ENCODE data around the gene FBLN2.

Gene FBLN2

DNA sequence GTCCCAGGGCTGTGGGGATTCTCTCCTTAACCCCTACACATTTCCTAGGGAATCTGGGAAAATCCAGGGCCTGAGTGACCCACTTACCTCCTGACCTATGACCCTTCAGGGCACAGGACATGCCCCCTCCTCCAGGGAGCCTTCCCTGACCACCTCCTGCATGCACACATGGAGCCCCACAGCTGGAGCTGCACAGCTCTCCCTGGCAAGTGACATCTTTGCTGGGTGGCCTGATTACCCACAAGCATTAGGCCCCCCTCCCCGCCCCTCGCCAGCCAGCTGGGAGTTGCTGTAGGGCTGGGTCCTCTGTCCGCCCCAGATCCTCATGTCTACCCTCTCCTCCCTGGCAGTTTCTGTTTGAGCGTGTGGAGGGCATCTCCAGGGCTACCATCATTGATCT, 47.4 kb upstream of the FBLN2 start:
- H4K91ac ChIP-seq (ENCODE audit: low read depth, low read length), result no peak overlapping the region
- no peak overlapping the region for H3K14ac ChIP-seq (ENCODE audit: low read length)
- no peak overlapping the region for H2BK12ac ChIP-seq (ENCODE audit: low read length)
- peaks cover 0 to 3% of the 10 kb centered on the region in 2 experiments for H3K4me1 ChIP-seq (ENCODE audit: control insufficient read depth in 1 of 2, insufficient read depth in 2 of 2, low read length in 2 of 2)
- no peak overlapping the region for H3K4me3 ChIP-seq (ENCODE audit: low read depth, low read length)
- H3K4me2 ChIP-seq (ENCODE audit: low read length), result no peak overlapping the region
- H4K8ac ChIP-seq (ENCODE audit: low read depth, low read length), result no peak overlapping the region
- no peak overlapping the region for H3K18ac ChIP-seq (ENCODE audit: low read length)
- no peak overlapping the region for H4K12ac ChIP-seq (ENCODE audit: low read depth, low read length)
- H2BK5ac ChIP-seq (ENCODE audit: low read depth, low read length, poor library complexity), result no peak overlapping the region
- no peaks in the 10 kb centered on the region for H3K27me3 ChIP-seq (ENCODE audit: insufficient read depth, low read length)
- H3K79me2 ChIP-seq (ENCODE audit: control insufficient read depth, insufficient read depth, low read length, poor library complexity), result no peaks in the 10 kb centered on the region
- no peak overlapping the region for H2BK120ac ChIP-seq (ENCODE audit: insufficient read depth, low read length, poor library complexity)
- no peak overlapping the region for H3K23ac ChIP-seq (ENCODE audit: low read length)
- H2AK5ac ChIP-seq (ENCODE audit: low read length), result no peak overlapping the region
- no peak for DNase-seq
- H2AFZ ChIP-seq (ENCODE audit: insufficient read depth, low read length, poor library complexity), result no peak overlapping the region
- WGBS (ENCODE audit: extremely low coverage, insufficient coverage, insufficient read length), result no CpG with 5 or more reads among the region's 4 CpGs
- no peak overlapping the region for H3K9ac ChIP-seq (ENCODE audit: low read length)
- H3K36me3 ChIP-seq (ENCODE audit: control insufficient read depth in 1 of 2, insufficient read depth in 2 of 2, low read length in 2 of 2), result peaks cover 0 to 2% of the 10 kb centered on the region in 2 experiments
- H3K27ac ChIP-seq (ENCODE audit: low read depth, low read length), result no peak overlapping the region
- H3K9me3 ChIP-seq (ENCODE audit: insufficient read depth, low read depth, low read length), result no peaks in the 10 kb centered on the region
- H3K4ac ChIP-seq (ENCODE audit: low read depth, low read length), result no peak overlapping the region
- H3K79me1 ChIP-seq (ENCODE audit: low read length), result peaks cover 2% of the 10 kb centered on the region

DNA sequence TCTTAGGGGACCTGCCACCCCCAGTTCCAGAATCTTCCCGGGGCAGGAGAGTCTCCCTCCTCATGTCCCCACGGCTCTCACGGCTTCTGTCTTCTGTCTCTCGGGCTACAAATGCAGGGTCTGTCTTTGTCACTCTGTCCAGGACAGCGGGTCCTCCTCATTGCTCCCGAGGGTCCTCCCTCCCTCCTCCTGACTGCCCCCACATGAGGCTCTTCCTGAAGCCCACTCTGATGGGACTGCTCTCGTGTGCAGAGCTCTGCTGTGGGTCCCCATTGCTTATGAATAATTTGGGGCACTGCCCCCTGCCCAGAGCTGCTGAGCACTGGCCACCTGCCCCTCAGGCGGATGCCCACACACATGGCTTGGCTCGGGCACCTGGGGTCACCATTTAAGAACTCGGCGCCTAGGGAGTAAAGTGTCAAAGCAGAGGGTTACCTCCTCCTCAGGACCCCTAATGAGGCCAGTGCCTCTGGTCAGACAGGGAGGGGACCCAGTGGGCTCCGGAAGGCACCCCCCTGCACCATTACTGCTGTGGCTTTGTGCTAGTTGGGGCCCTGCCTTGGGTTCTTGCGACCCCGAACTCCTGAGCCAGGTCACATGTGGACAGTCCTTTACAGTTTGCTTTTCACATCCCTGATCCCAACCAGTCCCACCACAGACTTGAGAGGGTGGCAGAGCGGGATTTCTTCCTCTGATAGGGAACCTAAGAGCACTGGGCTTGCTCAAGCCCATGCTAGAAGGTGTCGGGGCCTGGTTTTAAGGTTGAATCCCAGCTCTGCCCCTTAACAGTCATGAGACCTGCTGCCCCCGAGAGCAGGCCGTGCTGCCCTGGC, 46.8 kb upstream of the FBLN2 start:
- H3K27me3 ChIP-seq (ENCODE audit: insufficient read depth, low read length), result no peaks in the 10 kb centered on the region

DNA sequence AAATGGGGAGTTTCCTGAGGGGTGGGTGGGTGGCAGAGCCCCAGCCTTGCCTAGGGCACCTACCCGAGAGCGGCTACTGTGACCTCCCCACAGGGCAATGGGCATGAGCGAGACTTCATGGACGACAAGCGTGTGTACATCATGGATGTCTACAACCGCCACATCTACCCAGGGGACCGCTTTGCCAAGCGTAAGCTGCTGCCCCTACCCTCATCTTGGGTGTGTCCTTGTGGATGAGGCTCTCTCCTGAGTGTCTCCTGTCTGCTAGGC, 46.2 kb upstream of the FBLN2 start:
- H2BK5ac ChIP-seq (ENCODE audit: low read depth, low read length, poor library complexity), result no peak overlapping the region
- DNase-seq, result no peak
- WGBS (ENCODE audit: extremely low coverage, insufficient coverage, insufficient read length), result no CpG with 5 or more reads among the region's 8 CpGs

More for the DNA sequence above, 46.8 kb upstream of the FBLN2 start:
- H3K4me3 ChIP-seq (ENCODE audit: low read depth, low read length), result no peak overlapping the region
- H3K9me3 ChIP-seq (ENCODE audit: insufficient read depth, low read depth, low read length), result no peaks in the 10 kb centered on the region
- H3K4ac ChIP-seq (ENCODE audit: low read depth, low read length), result no peak overlapping the region
- no peak overlapping the region for H2AK5ac ChIP-seq (ENCODE audit: low read length)
- H2AFZ ChIP-seq (ENCODE audit: insufficient read depth, low read length, poor library complexity), result no peak overlapping the region
- no peak overlapping the region for H3K23ac ChIP-seq (ENCODE audit: low read length)
- no peaks in the 10 kb centered on the region for H3K79me2 ChIP-seq (ENCODE audit: control insufficient read depth, insufficient read depth, low read length, poor library complexity)
- no peak overlapping the region for H4K91ac ChIP-seq (ENCODE audit: low read depth, low read length)
- peaks cover 0 to 2% of the 10 kb centered on the region in 2 experiments for H3K36me3 ChIP-seq (ENCODE audit: control insufficient read depth in 1 of 2, insufficient read depth in 2 of 2, low read length in 2 of 2)
- H3K18ac ChIP-seq (ENCODE audit: low read length), result no peak overlapping the region
- DNase-seq, result no peak
- no CpG with 5 or more reads among the region's 18 CpGs for WGBS (ENCODE audit: extremely low coverage, insufficient coverage, insufficient read length)
- H2BK12ac ChIP-seq (ENCODE audit: low read length), result no peak overlapping the region
- H3K9ac ChIP-seq (ENCODE audit: low read length), result no peak overlapping the region
- H3K4me2 ChIP-seq (ENCODE audit: low read length), result no peak overlapping the region
- H4K12ac ChIP-seq (ENCODE audit: low read depth, low read length), result no peak overlapping the region
- H3K79me1 ChIP-seq (ENCODE audit: low read length), result peaks cover 2% of the 10 kb centered on the region
- H3K4me1 ChIP-seq (ENCODE audit: control insufficient read depth in 1 of 2, insufficient read depth in 2 of 2, low read length in 2 of 2), result peaks cover 0 to 3% of the 10 kb centered on the region in 2 experiments
- H4K8ac ChIP-seq (ENCODE audit: low read depth, low read length), result no peak overlapping the region
- H3K27ac ChIP-seq (ENCODE audit: low read depth, low read length), result no peak overlapping the region
- H2BK120ac ChIP-seq (ENCODE audit: insufficient read depth, low read length, poor library complexity), result no peak overlapping the region
- no peak overlapping the region for H2BK5ac ChIP-seq (ENCODE audit: low read depth, low read length, poor library complexity)
- H3K14ac ChIP-seq (ENCODE audit: low read length), result no peak overlapping the region

DNA sequence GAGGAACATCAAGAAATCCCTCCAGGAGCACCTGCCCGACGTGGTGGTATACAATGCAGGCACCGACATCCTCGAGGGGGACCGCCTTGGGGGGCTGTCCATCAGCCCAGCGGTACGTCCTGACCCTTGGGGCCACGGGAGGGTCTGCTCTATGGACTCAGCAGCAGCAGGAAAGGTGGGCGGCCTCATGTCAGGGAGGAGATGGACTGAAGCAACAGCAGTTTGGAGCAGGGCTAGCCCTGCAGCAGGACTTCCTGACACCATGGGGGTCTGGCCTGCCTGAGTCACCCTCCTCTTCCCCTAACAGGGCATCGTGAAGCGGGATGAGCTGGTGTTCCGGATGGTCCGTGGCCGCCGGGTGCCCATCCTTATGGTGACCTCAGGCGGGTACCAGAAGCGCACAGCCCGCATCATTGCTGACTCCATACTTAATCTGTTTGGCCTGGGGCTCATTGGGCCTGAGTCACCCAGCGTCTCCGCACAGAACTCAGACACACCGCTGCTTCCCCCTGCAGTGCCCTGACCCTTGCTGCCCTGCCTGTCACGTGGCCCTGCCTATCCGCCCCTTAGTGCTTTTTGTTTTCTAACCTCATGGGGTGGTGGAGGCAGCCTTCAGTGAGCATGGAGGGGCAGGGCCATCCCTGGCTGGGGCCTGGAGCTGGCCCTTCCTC, 44.6 kb upstream of the FBLN2 start:
- H4K8ac ChIP-seq (ENCODE audit: low read depth, low read length), result no peak overlapping the region
- no peak overlapping the region for H2BK12ac ChIP-seq (ENCODE audit: low read length)
- H3K4me3 ChIP-seq (ENCODE audit: low read depth, low read length), result no peak overlapping the region
- no peak overlapping the region for H2BK120ac ChIP-seq (ENCODE audit: insufficient read depth, low read length, poor library complexity)
- H3K18ac ChIP-seq (ENCODE audit: low read length), result no peak overlapping the region
- H3K79me2 ChIP-seq (ENCODE audit: control insufficient read depth, insufficient read depth, low read length, poor library complexity), result no peaks in the 10 kb centered on the region
- no peak overlapping the region for H3K23ac ChIP-seq (ENCODE audit: low read length)
- WGBS (ENCODE audit: extremely low coverage, insufficient coverage, insufficient read length), result no CpG with 5 or more reads among the region's 23 CpGs
- H4K12ac ChIP-seq (ENCODE audit: low read depth, low read length), result no peak overlapping the region
- H3K79me1 ChIP-seq (ENCODE audit: low read length), result peaks cover 2% of the 10 kb centered on the region
- no peak overlapping the region for H4K91ac ChIP-seq (ENCODE audit: low read depth, low read length)
- H2AK5ac ChIP-seq (ENCODE audit: low read length), result no peak overlapping the region
- H3K9me3 ChIP-seq (ENCODE audit: insufficient read depth, low read depth, low read length), result no peaks in the 10 kb centered on the region
- H3K36me3 ChIP-seq (ENCODE audit: control insufficient read depth in 1 of 2, insufficient read depth in 2 of 2, low read length in 2 of 2), result peaks cover 0 to 2% of the 10 kb centered on the region in 2 experiments
- no peak overlapping the region for H2BK5ac ChIP-seq (ENCODE audit: low read depth, low read length, poor library complexity)
- no peak overlapping the region for H3K14ac ChIP-seq (ENCODE audit: low read length)
- H2AFZ ChIP-seq (ENCODE audit: insufficient read depth, low read length, poor library complexity), result no peak overlapping the region
- H3K4ac ChIP-seq (ENCODE audit: low read depth, low read length), result no peak overlapping the region
- peaks cover 0 to 3% of the 10 kb centered on the region in 2 experiments for H3K4me1 ChIP-seq (ENCODE audit: control insufficient read depth in 1 of 2, insufficient read depth in 2 of 2, low read length in 2 of 2)
- no peak overlapping the region for H3K9ac ChIP-seq (ENCODE audit: low read length)
- H3K27me3 ChIP-seq (ENCODE audit: insufficient read depth, low read length), result no peaks in the 10 kb centered on the region
- H3K4me2 ChIP-seq (ENCODE audit: low read length), result no peak overlapping the region
- no peak overlapping the region for H3K27ac ChIP-seq (ENCODE audit: low read depth, low read length)
- DNase-seq, result peak; percentile 97 to 98

More for the DNA sequence above, 46.2 kb upstream of the FBLN2 start:
- Histone ChIP-seq H3K4ac (ENCODE audit: low read depth, low read length) (no peak overlapping the region), H3K9ac (ENCODE audit: low read length) (no peak overlapping the region), H2AFZ (ENCODE audit: insufficient read depth, low read length, poor library complexity) (no peak overlapping the region), H2AK5ac (ENCODE audit: low read length) (no peak overlapping the region), H3K4me1 (ENCODE audit: control insufficient read depth in 1 of 2, insufficient read depth in 2 of 2, low read length in 2 of 2) (peaks cover 0 to 3% of the 10 kb centered on the region in 2 experiments), H3K27ac (ENCODE audit: low read depth, low read length) (no peak overlapping the region), H3K36me3 (ENCODE audit: control insufficient read depth in 1 of 2, insufficient read depth in 2 of 2, low read length in 2 of 2) (peaks cover 0 to 2% of the 10 kb centered on the region in 2 experiments), H3K27me3 (ENCODE audit: insufficient read depth, low read length) (no peaks in the 10 kb centered on the region), H3K79me2 (ENCODE audit: control insufficient read depth, insufficient read depth, low read length, poor library complexity) (no peaks in the 10 kb centered on the region), H4K12ac (ENCODE audit: low read depth, low read length) (no peak overlapping the region), H3K4me2 (ENCODE audit: low read length) (no peak overlapping the region), H4K91ac (ENCODE audit: low read depth, low read length) (no peak overlapping the region), H3K9me3 (ENCODE audit: insufficient read depth, low read depth, low read length) (no peaks in the 10 kb centered on the region), H2BK120ac (ENCODE audit: insufficient read depth, low read length, poor library complexity) (no peak overlapping the region), H3K79me1 (ENCODE audit: low read length) (peaks cover 2% of the 10 kb centered on the region), H3K18ac (ENCODE audit: low read length) (no peak overlapping the region), H3K14ac (ENCODE audit: low read length) (no peak overlapping the region), H2BK12ac (ENCODE audit: low read length) (no peak overlapping the region), H4K8ac (ENCODE audit: low read depth, low read length) (no peak overlapping the region), H3K23ac (ENCODE audit: low read length) (no peak overlapping the region), H3K4me3 (ENCODE audit: low read depth, low read length) (no peak overlapping the region)
